ENCODE results near the gene CSNK1D.
A peak's percentile ranks its signal among the peaks of the same experiment; 100 is the strongest.
"Not testable (repeated sequence)": the region's sequence is repeated elsewhere in the genome, so short reads cannot be mapped to it uniquely, and the experiment has no call there.

The CSNK1D gene

DNA sequence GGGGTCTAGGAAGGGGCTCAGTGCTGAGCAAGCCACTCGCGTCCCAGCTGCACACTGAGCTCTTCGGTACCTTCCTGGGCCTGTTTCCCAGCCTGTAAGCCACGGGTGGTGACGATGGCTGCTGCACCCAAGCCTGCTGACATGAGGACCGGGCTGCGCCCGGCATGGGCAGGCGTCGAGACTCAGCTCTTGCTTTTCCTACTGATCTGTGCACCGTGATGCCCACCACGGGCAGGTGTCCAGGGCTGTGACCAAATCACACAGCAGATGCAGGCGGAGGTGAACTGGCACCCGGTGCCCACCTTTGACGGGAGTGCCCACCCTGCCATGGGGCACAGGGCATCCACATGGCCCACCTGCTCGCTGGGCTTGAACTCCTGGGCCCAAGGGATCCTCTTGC, 78.7 kb downstream of the CSNK1D start:
- H3K36me3 ChIP-seq (ENCODE audit: control insufficient read depth in 2 of 2, insufficient read depth in 1 of 2, low read length in 2 of 2), result peaks cover 31 to 91% of the 10 kb centered on the region in 2 experiments
- H3K27ac ChIP-seq (ENCODE audit: extremely low read depth, low read depth, low read length), result no peak overlapping the region
- ChIA-PET CTCF (interaction anchor here (0.8 kb wide), 1 partner anchor 11 kb away, joined by 3 read pairs; no protein-coding TSS in a partner anchor), POLR2A (no interaction called here)
- no peak overlapping the region for H3K4me3 ChIP-seq (ENCODE audit: low read depth, low read length)
- TF ChIP-seq, protein P1, sequence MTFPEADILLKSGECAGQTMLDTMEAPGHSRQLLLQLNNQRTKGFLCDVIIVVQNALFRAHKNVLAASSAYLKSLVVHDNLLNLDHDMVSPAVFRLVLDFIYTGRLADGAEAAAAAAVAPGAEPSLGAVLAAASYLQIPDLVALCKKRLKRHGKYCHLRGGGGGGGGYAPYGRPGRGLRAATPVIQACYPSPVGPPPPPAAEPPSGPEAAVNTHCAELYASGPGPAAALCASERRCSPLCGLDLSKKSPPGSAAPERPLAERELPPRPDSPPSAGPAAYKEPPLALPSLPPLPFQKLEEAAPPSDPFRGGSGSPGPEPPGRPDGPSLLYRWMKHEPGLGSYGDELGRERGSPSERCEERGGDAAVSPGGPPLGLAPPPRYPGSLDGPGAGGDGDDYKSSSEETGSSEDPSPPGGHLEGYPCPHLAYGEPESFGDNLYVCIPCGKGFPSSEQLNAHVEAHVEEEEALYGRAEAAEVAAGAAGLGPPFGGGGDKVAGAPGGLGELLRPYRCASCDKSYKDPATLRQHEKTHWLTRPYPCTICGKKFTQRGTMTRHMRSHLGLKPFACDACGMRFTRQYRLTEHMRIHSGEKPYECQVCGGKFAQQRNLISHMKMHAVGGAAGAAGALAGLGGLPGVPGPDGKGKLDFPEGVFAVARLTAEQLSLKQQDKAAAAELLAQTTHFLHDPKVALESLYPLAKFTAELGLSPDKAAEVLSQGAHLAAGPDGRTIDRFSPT (tag by site-specific recombination; IDR thresholded peaks at IDR 0.05), result peak; percentile 75
- TF ChIP-seq, protein P2, sequence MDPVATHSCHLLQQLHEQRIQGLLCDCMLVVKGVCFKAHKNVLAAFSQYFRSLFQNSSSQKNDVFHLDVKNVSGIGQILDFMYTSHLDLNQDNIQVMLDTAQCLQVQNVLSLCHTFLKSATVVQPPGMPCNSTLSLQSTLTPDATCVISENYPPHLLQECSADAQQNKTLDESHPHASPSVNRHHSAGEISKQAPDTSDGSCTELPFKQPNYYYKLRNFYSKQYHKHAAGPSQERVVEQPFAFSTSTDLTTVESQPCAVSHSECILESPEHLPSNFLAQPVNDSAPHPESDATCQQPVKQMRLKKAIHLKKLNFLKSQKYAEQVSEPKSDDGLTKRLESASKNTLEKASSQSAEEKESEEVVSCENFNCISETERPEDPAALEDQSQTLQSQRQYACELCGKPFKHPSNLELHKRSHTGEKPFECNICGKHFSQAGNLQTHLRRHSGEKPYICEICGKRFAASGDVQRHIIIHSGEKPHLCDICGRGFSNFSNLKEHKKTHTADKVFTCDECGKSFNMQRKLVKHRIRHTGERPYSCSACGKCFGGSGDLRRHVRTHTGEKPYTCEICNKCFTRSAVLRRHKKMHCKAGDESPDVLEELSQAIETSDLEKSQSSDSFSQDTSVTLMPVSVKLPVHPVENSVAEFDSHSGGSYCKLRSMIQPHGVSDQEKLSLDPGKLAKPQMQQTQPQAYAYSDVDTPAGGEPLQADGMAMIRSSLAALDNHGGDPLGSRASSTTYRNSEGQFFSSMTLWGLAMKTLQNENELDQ (tag by site-specific recombination; IDR thresholded peaks at IDR 0.05; ENCODE audit: low read depth), result no peak
- no peaks in the 10 kb centered on the region for H3K4me1 ChIP-seq (ENCODE audit: control insufficient read depth, insufficient read depth, low read length)
- no peaks in the 10 kb centered on the region for H3K9me3 ChIP-seq (ENCODE audit: control insufficient read depth, insufficient read depth, low read depth, low read length)

DNA sequence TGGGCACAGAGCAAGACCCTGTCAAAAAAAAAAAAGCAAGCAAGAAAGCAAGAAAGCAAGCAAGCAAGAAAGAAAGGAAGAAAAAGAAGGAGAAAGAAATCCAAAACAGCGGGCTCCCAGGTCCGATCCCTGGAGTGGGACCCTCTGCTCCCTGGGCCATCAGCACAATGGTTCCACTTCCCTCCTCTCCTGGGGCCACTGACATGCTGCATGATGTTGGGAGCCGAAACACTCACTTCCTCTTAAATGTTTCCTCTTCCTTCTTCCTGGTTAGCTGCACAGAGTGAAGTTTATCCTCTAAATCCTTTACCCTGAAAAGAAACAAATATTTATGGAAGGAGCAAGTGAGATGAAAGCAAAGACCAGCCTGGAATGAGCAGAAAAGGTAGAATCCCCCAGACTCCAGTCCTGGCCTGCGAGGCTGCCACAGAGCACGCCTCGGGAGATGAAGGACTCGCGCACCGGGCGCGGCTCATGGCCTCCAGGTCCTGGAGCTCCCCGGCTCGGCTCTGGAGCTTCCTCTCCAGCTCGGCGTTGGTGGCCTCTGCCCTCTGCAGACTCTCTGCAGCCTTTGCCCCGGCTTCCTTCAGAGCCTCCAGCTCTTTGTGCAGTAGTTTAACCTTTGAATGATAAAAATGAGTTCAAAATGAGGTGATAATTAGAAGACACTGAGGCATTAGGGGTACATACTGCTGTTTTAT, 79.8 kb downstream of the CSNK1D start:
- POLR2A ChIA-PET, result no interaction called here
- no peak overlapping the region for H3K4me3 ChIP-seq (ENCODE audit: low read depth, low read length)
- CTCF ChIA-PET, result interaction anchor here (0.6 kb wide), 1 partner anchor 301 kb away, joined by 3 read pairs; no protein-coding TSS in a partner anchor
- H3K4me1 ChIP-seq (ENCODE audit: control insufficient read depth, insufficient read depth, low read length), result no peaks in the 10 kb centered on the region
- peak; percentile 73 for TF ChIP-seq ZBTB11 (tag by site-specific recombination; conservative IDR thresholded peaks at IDR 0.05; ENCODE audit: low read depth)
- TF ChIP-seq ZNF529 (tag by site-specific recombination; IDR thresholded peaks at IDR 0.05; ENCODE audit: insufficient replicate concordance), result no peak
- peaks cover 31 to 82% of the 10 kb centered on the region in 2 experiments for H3K36me3 ChIP-seq (ENCODE audit: control insufficient read depth in 2 of 2, insufficient read depth in 1 of 2, low read length in 2 of 2)
- H3K9me3 ChIP-seq (ENCODE audit: control insufficient read depth, insufficient read depth, low read depth, low read length), result no peaks in the 10 kb centered on the region
- no peak overlapping the region for H3K27ac ChIP-seq (ENCODE audit: extremely low read depth, low read depth, low read length)

DNA sequence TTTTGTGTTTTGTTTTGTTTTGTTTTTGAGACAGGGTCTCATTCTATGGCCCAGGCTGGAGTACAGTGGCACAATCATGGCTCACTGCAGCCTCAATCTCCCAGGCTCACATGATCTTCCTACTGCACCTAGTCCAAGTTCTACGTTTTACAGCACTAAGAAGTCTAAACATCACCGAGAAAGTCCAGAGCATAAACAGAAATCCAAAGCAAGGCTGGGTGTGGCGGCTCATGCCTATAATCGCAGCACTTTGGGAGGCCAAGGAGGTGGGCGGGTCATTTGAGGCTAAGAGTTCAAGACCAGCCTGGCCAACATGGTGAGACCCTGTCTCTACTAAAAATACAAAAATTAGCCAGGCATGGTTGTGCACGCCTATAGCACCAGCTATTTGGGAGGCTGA, 80.5 kb downstream of the CSNK1D start:
- H3K9me3 ChIP-seq (ENCODE audit: control insufficient read depth, insufficient read depth, low read depth, low read length); H3K4me1 ChIP-seq (ENCODE audit: control insufficient read depth, insufficient read depth, low read length); POLR2A ChIA-PET; H3K27ac ChIP-seq (ENCODE audit: extremely low read depth, low read depth, low read length); H3K4me3 ChIP-seq (ENCODE audit: low read depth, low read length): not testable (repeated sequence)
- peaks cover 31 to 84% of the 10 kb centered on the region in 2 experiments for H3K36me3 ChIP-seq (ENCODE audit: control insufficient read depth in 2 of 2, insufficient read depth in 1 of 2, low read length in 2 of 2)
- CTCF ChIA-PET, result interaction anchor here (0.6 kb wide), 2 partner anchors 9 to 301 kb away, joined by 3 to 4 read pairs; no protein-coding TSS in a partner anchor
